ENCODE data around the gene GRIN3B.

GRCh38 chr19:972281-972680 is 27.9 kb upstream of the GRIN3B start:
- TF ChIP-seq CTCF (IDR thresholded peaks at IDR 0.05) (no peak), POLR2A (IDR thresholded peaks at IDR 0.05) (no peak)
